GM18520 (cell line): ENCODE data around the gene RPS28.
"Not testable (repeated sequence)": the region's sequence is repeated elsewhere in the genome, so short reads cannot be mapped to it uniquely, and the experiment has no call there.

Source experiments
- ATAC-seq: cut with Tn5 transposase; IDR thresholded peaks from one replicate; pipeline ENCODE4 v1.9.1; 2021; ENCODE audit not compliant: unreplicated experiment

The RPS28 gene

GRCh38 chr19:8340341-8341096, 19.2 kb downstream of the RPS28 start:
- no peak for ATAC-seq

DNA sequence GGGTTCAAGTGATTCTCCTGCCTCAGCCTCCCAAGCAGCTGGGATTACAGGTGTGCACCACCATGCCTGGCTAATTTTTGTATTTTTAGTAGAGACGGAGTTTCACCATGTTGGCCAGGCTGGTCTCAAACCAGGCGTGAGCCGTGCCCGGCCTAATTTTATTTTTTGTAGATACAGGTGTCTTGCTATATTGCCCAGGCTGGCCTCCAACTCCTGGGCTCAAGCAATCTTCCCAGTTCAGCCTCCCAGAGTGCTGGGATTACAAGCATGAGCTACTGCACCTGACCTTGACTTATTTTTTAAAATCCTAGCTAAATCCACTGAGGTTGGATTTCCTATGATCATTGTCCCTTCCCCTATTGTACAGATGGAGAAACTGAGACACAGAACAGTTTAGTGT, 20.2 kb downstream of the RPS28 start:
- ATAC-seq, result not testable (repeated sequence)

DNA sequence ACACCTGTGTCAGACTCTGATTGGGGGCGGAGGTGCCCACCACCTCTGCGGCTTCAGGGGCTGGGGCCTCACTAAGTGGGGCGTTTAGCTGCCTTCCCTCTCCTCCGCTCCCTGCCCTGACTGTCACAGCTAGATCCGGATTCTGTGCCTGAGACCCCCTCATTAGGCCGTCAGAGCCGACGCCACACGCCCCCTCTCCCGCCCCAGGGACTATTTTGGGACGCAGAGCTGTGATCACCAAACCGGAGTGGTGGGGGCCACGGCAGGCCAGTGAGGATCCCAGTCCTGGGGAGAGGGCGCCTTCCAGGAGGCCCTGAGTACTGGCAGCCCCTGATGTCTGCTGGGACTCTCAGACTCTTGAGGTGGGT, 21.0 kb downstream of the RPS28 start:
- ATAC-seq, result no peak

GRCh38 chr19:8342684-8343482, 21.6 kb downstream of the RPS28 start, which contains the start of gene KANK3:
Gene KANK3 (minus strand): TSS chr19:8343262. CDS start chr19:8337828, 5,434 bp downstream.
- ATAC-seq, result peak; percentile 77

DNA sequence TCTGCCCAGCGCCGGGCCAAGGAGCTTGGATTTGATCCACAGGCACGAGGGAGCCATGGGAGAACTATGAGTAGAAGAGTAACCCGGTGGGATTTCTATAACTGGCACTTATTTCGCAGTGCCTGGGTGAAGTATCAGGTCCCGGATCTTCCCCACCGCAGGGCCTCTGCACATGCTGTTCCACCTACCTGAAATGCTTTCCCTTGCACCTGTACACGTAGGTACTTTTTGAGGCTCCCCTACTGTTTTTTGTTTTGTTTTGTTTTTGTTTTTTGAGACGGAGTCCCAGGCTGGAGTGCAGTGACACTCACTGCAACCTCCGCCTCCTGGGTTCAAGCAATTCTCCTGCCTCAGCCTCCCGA, 22.2 kb downstream of the RPS28 start:
- ATAC-seq, result no peak

DNA sequence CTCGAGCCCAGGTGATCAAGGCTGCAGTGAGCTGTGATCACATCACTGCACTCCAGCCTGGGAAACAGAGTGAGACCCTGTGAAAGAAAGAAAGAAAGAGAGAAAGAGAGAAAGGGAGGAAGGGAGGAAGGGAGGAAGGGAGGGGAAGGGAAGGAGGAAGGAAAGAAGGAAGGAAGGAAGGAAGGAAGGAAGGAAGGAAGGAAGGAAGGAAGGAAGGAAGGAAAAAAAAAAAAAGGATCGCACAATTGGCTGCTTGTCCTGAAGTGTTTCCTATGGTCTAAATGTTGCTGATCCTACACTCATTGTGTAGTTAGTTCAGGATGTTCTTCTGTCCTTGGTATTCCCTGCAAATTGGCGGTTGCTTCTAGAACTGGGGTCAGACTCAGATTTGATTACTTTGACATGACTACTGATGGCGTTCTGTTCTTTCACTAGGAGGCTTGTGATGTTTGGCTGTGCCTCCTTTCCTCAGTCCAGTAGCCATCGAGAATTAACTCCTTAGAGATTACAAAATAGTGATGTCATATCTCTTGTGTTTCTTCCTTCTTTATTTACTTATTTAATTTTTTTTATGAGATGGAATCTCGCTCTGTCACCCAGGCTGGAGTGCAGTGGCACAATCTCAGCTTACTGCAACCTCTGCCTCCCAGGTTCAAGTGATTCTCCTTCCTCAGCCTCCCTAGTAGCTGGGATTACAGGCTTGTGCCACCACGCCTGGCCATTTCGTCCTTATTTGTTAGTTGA, 28.5 kb downstream of the RPS28 start:
- not testable (repeated sequence) for ATAC-seq

- no peak for ATAC-seq
Observed at GRCh38 chr19:8352134-8352827, 31.0 kb downstream of the RPS28 start.

DNA sequence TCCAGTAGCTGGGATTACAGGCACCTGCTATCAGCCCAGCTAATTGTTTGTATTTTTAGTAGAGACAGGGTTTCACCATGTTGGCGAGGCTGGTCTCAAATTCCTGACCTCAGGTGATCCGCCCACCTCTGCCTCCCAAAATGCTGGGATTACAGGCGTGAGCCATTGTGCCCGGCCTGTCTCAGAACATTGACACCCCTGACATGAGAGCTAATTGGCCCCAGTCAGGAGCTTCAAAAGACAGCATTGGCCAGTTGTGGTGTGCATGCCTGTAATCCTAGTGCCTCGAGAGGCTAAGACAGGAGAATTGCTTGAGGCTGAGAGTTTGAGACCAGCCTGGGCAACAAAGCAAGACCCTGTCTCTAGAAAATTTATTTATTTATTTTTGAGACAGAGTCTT, 31.5 kb downstream of the RPS28 start:
- not testable (repeated sequence) for ATAC-seq

- ATAC-seq, result no peak
Observed at GRCh38 chr19:8355631-8356402, 34.5 kb downstream of the RPS28 start.

- no peak for ATAC-seq
Observed at GRCh38 chr19:8357007-8357521, 35.8 kb downstream of the RPS28 start.

DNA sequence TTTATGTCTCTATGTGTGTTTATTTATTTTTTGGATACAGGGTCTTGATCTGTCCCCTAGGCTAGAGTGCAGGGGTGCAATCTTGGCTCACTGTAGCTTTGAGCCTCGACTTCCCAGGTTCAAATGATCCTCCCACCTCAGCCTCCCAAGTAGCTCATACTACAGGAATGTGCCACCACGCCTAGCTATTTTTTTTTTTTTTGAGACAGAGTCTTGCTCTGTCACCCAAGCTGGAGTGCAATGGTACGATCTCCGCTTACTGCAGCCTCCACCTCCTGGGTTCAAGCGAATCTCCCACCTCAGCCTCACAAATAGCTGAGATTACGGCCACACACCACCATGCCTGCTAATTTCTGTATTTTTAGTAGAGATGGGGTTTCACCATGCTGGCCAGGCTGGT, 37.7 kb downstream of the RPS28 start:
- ATAC-seq, result no peak

- no peak for ATAC-seq
Observed at GRCh38 chr19:8360196-8360595, 38.9 kb downstream of the RPS28 start.

DNA sequence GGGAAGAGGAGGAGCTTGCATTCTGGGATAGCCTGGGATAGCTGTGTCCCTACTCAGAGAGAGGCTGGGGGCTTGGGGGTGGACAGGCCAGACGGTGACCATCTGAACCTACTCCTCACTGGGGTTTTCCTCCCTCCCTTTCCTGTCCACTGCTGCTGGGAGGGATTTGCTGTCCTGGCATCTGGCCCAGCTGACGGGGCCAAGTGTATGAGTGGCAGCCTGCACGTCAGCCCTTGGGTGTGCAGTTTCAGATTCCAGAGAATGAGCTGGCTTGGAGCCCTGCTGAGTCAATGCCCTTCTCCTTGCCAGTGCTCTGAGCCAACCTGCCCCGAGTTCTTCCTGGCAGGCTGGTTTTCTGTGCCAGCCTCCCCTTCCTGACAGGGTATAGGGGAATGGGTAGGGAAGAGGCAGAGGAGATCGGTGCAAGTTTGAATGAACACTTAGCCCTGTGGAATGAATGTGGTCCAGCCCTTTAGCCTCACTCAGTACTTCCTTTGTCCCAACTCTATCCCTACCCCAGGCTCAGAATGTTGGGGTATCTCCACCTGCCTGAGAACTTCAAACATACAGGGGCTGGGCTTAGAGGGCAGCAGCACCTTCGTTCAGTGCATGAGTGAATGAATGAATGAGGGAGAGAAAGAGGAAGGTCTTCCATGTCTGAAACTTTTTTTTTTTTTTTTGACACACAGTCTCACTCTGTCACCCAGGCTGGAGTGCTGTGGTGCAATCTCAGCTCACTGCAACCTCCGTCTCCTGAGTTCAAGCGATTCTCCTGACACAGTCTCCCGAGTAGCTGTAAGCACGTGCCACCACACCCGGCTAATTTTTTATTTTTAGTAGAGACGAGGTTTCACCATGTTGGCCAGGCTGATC, 40.9 kb downstream of the RPS28 start:
- ATAC-seq, result no peak

- ATAC-seq, result no peak
Observed at GRCh38 chr19:8363803-8364771, 42.8 kb downstream of the RPS28 start, which contains the start of gene ANGPTL4. Gene ANGPTL4 (plus strand): TSS chr19:8364155. CDS start chr19:8364322, 167 bp downstream.

- ATAC-seq, result no peak
Observed at GRCh38 chr19:8366121-8366581, 44.9 kb downstream of the RPS28 start.

DNA sequence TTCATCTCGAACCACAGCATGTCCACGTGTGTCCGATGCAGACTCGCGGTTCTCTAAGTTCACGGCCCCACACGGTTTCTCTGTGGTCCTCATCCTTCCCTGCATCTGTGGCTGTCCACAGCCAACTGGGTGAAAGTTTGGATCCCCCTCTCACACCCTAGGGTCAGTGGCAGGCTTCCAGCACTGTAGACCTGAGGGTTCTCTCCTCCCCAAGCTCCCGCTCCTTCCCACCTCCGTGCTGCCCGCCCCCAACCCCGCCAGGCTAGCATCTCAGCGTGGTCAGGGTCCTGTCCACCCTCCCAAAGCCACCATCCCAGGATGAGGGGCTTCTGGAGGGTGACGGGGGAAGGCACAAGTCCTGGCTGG, 45.6 kb downstream of the RPS28 start:
- ATAC-seq, result no peak

GRCh38 chr19:8367327-8368001, 46.2 kb downstream of the RPS28 start:
- no peak for ATAC-seq
